Erythroblast (primary cell): ENCODE measurements around the gene ETS1.

Experiments
- DNase-seq, 2 experiments: peaks; one replicate each; lab custom pipeline; 2025; lab: John Stamatoyannopoulos, UW
- GATA1 ChIP-seq: IDR thresholded peaks from 2 replicates; pipeline ENCODE4 v1.6.1; 2011; ENCODE audit warnings: low read depth, mild to moderate bottlenecking, control low read depth, low read length, moderate library complexity
- POLR2A ChIP-seq: IDR thresholded peaks from 2 replicates; pipeline ENCODE4 v1.6.1; 2011; ENCODE audit warnings: mild to moderate bottlenecking, low read length

ETS1 gene

DNA sequence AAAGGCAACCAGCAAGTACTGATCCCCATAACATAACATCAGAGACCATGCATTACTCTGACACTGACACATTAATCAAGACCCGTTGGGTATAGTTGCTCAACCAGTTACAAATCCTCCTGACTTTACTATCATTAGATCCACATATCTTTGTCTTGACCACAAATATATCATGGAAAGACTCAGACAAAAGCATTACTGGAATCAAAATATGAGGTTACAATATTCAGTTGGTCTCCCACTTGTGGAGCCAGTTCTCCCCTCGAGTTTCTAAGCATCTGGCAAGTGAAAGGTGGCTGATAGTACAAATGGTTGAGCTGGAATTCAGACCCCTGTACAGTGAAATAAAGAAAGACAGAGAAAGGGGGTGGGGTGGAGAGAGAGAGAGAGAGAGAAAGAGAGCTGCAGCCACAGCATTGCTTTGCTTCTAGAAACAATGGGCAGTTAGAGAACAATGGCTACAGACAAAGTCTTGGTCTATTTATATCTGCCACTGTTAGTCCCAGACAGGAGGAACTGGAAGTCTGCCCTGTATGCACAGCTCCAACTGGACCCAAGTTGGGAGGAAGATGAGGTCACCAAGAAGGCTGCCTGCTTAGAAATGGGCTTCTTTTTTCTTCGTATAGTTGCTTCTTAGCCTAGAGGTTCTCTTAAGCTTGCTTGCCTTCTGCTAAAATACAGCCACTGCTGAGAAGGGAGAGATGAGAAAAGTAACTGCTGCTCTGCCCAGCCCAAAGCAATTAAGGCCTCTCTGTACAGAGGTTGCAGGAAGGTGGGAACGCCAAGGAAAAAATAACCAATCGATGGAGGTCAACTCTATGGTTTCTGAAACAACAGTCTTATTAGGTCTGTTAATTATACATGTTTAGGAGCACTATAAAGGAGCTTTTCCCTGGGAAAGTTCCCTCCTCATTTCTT lies 85.5 kb downstream of the ETS1 start:
- DNase-seq: no peak
- TF ChIP-seq POLR2A: no peak
- no peak for TF ChIP-seq GATA1

DNA sequence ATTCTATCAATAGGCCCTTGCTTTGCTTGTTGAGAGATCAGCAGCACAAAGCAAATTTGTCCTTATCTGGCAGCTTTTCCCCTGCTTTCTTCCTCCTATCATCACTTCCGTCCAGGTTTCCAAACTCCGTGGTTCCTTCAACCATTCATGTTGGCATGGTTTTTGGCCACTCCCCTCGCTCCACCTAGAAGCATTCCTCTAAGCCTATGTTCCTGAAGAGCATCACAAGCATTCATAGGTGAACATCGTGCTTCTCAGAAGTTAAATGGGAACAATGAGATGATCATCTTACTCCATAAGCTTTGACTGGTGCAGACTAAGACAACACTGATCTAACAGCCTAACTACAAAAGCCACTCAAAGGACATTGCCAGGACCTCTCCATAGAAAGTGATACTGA lies 86.3 kb downstream of the ETS1 start:
- no peak for DNase-seq
- TF ChIP-seq GATA1 (no peak), POLR2A (no peak)

DNA sequence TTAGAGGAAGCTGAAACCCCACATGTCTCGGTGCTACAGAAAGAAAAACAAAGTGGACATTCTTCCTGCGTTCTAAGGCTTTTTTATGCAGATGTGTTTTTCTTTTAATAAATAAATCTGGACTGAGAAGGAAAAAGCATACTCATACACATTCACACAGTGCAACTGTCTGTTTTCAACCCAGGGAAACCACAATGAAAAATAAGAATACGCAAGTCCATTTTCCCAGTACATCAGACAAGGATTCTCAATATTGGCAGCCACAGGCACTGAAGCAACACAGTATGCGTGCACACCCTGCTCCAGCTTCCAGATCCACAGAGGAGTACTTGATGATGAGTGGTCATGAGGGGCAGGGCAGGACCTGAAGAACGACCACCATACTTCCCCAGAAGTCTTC lies 86.9 kb downstream of the ETS1 start:
- no peak for DNase-seq
- TF ChIP-seq POLR2A (no peak), GATA1 (no peak)

DNA sequence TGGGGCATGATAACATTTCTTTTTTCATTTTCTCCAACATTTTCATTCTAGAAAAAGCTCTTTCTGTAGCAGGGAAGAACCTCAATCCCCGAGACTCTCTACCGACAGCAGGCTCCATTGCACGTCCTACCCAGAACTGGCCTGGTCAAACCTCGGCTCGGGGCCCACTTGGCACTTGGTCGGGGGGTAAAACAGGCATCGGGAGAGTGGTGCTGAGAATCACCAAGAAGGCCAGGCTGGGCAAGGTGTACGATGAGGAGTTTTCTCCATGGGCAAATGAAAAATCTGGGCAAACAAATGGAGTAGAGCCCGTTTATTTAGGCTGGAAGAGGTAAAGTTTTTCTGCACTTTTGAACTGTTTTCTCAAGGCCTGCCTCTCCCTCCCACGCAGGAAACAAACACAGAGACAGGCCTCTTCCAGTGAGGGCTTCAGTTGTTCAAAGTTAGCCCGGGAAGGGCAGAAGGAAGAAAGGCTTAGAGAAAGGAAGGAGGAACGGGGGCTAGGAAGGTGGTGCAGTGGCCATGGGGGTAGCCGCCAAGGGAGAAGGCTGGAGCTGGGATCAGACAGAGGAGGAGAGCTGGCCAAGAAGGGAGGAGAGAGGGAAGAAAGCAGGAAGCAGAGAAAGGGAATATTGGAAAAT lies 87.6 kb downstream of the ETS1 start:
- TF ChIP-seq POLR2A (no peak), GATA1 (no peak)
- no peak for DNase-seq

DNA sequence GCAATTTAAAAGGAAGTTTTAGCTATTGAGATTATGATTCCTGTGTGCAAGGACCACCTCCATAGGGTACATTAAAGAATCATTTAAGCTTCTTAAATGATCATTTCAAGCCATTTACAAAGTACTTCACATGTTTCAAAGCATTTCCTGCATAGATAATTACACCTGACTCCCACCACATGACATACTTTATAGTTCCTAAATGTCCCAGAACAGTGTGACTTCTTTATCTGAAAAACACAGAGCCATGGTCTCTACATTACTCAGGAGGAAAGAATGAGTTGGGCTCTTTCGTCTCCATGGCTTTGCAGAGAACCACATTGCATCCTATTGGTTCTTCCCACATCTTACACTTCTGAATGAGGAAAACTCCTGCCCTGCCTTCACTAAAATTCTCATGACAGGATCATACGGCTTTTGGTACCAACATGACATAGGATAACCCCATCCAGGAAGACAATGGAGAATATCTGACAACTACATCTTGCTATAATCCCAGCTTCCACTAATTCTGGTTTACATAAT lies 88.6 kb downstream of the ETS1 start:
- no peak for DNase-seq
- TF ChIP-seq POLR2A: no peak
- TF ChIP-seq GATA1: no peak

DNA sequence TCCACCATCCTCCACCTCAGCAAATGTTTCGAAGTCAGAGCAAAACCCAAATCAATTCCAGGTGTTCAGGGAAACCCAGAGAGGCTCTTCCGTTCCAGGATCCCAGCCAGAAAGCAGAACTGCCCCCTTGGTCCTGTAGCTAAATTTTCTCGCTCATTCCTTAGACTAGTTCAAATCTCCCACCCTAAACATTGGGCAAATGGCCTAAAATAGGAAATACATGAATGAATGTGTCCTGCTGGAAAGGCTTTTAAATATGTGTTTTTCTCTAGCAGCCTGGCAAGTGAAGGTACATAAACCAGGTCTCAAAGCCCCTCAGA lies 89.6 kb downstream of the ETS1 start:
- no peak for DNase-seq
- TF ChIP-seq POLR2A (no peak), GATA1 (no peak)

DNA sequence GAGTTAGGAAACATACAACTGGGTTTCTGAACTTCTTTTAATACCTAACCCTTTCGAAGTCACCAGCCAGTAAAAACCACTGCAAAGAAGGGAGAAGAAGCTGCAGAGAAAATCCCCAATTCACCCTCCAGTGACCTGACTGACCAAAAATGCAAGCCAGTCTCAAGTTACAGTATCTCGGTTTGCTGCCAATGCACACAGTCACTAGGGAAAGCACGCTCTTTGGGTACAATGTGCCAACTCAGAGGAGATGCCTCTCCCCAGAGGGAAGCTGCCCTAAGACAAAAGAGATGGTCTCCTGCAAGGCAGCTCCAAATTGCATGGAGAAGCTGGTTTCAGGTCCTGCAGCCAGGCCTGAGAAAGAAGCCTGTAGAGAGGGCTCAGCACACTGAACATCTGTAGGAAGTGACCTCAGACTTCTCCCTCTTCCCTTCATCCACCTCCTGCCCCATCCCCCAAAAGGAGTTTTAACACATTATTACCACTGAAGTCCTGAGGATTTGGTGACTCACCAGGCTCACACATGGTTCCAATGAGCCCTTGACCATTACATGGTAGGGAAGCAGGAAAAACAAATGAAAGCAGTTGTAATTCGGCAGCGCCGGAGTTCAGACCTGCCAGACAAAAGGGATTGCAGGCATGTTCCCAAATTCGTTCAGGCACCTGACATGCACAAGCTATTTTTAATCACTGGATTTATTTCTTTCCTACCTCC lies 90.1 kb downstream of the ETS1 start:
- TF ChIP-seq POLR2A: no peak
- no peak for DNase-seq

DNA sequence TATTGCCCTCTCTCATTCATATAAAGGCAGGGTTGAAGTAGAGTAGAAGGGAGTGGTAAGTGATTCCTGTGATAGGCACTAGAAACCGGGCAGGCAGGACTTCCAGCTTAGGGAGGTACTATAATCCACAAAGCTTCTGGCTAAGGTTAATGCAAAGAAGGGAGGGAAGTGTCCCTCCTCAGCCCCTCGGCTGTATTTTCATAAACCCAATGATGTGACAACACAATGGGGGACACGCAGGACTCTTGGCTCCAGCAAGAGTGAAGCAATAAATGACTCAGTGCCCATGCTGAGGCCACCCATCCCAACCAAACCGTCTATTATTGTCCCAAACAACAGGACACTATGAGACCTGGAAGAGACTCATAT lies 90.7 kb downstream of the ETS1 start:
- no peak for TF ChIP-seq POLR2A
- TF ChIP-seq GATA1: no peak
- no peak for DNase-seq

DNA sequence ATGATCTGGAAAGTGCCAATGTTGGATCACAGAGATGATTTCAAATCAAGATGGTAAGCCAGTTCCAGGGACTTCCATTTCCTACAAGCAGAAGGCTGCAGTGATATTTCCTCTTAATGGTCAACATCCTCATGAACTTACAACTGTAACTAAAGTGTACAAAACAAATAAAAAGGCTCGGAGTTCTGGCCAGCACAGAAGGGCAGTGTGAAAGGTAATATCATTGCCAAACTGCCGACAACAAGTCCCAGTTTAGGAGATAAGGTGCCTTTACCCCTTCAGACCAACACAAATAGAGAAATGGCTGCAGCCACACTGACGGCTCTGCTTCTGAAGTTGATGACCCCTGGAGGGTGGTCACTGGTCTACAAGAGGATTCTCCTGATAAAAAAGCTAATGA lies 91.1 kb downstream of the ETS1 start:
- no peak for DNase-seq
- TF ChIP-seq GATA1 (no peak), POLR2A (no peak)

DNA sequence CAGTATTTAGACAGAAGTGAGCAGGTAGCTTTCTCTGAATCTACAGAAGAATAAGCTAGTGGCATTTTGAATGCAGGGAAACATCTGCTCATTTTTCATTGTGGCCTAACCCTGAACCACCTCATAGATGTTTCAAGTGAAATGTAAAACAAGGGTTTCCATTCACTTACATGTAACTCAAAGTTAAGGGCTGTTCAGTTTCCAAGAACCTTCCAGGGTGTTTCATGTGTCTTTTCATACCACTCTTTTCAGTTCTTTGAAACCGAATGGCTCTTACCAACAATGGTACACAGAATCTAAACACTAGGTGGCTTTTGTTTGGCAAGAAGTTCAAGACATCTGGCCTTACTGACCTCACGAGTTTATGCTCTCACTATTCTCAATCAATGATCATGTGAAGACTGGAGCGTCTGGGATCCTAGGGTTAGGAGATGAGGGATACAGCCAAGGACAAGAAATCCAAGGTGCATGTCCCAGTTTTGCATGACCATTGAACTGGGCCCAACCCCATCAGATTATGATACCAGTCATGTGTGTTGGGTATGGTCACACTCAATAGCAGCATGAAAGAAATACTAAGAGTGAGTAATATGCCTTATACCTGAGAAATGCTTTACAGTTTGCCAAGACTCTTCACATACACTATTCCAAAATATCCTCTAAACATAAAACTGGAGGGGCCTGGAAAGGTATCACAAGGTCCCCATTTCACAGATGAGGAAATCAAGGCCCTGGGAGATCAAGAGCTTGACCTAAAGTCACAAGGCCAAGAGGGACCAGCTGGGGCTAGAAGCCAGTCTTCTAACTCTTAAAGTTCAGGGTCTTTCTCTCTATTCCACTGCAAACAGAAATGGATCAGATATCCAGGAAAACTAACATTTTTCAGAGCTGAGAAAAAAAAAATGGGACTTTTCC lies 92.7 kb downstream of the ETS1 start:
- TF ChIP-seq GATA1: no peak
- no peak for TF ChIP-seq POLR2A
- no peak for DNase-seq

DNA sequence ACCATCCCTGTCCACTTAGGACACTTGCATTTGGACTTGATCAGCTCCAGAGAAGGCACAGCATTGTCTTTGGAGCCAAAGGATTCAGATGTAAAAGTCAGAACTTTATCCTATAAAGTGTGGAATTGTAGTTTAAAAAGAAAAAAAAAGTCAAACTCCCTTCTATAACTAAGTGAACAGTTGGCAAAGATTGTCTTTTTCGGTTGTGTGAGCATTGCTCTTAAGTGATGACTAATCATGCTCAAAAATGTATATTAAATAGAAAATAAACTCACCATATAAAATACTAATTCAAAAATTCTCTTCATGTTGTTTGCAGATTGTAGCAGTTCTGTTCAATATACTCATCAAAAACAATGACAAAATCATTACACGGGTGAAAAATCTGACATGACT lies 93.8 kb downstream of the ETS1 start:
- DNase-seq: no peak
- TF ChIP-seq POLR2A: no peak
- TF ChIP-seq GATA1: no peak

DNA sequence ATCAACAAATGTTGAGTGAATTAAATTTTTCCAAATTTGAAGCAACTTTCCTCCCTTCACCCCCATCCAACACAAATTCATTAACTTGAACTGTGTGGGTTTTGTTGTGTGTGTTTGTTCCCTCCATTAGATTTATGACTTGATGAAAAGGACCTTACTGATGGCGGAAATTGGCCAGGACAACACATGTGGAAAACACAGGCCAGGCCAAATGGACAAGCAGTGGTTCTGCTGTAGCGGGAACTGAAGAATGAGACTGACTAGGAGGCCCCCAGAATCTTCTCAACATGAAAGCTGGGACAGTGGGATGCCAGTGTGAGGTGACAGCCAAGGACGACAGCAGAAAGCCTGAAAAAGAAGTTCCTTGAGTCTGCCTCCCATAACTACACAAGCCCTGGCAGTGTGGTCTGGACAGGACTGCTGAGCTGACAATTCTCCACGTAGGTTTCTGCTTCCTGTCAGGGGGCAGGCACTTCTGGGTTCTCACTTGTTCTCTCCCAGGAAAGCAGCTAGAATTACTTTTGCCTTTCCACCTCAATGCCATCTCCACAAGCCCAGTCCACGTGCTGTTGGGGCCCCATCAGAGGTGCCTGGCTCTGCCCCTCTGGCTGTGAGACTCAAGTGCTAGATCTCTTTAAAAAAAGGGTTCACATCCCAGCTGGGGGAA lies 94.3 kb downstream of the ETS1 start:
- TF ChIP-seq GATA1 (no peak), POLR2A (no peak)
- no peak for DNase-seq
